Measurements from ENCODE around the gene CCND3. TPM values are rescaled to one million over a fixed set of nuclear protein-coding genes. Genes with fewer than 3 reads are reported as not detected.

CCND3 gene
- total RNA-seq, 4 donors from 2014 or later, result 49.2 to 267 (median 60.1) TPM

- H3K27me3 ChIP-seq, result no peaks in the 10 kb centered on the region
- peak in 1 of 3 donors; percentile 33 for DNase-seq
These were observed 32.7 kb upstream of the CCND3 start for GRCh38 chr6:41974281-41974825.

GRCh38 chr6:41972826-41973225 is 31.2 kb upstream of the CCND3 start:
- Histone ChIP-seq H3K27ac (no peak overlapping the region), H3K9me3 (no peaks in the 10 kb centered on the region), H3K4me3 (no peak overlapping the region), H3K4me1 (peaks cover 0 to 8% (median 3%) of the 10 kb centered on the region in 4 donors), H3K27me3 (no peaks in the 10 kb centered on the region), H3K36me3 (no peaks in the 10 kb centered on the region)
- DNase-seq, result peak in 1 of 3 donors; percentile 18
- TF ChIP-seq, protein P1, sequence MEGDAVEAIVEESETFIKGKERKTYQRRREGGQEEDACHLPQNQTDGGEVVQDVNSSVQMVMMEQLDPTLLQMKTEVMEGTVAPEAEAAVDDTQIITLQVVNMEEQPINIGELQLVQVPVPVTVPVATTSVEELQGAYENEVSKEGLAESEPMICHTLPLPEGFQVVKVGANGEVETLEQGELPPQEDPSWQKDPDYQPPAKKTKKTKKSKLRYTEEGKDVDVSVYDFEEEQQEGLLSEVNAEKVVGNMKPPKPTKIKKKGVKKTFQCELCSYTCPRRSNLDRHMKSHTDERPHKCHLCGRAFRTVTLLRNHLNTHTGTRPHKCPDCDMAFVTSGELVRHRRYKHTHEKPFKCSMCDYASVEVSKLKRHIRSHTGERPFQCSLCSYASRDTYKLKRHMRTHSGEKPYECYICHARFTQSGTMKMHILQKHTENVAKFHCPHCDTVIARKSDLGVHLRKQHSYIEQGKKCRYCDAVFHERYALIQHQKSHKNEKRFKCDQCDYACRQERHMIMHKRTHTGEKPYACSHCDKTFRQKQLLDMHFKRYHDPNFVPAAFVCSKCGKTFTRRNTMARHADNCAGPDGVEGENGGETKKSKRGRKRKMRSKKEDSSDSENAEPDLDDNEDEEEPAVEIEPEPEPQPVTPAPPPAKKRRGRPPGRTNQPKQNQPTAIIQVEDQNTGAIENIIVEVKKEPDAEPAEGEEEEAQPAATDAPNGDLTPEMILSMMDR (IDR thresholded peaks at IDR 0.05), result no peak
- no peak for TF ChIP-seq POLR2A (IDR thresholded peaks at IDR 0.05)

More at GRCh38 chr6:41974281-41974825, 32.7 kb upstream of the CCND3 start:
- Histone ChIP-seq H3K27ac (no peak overlapping the region), H3K36me3 (no peaks in the 10 kb centered on the region), H3K4me1 (peaks cover 0 to 8% (median 3%) of the 10 kb centered on the region in 4 donors), H3K4me3 (no peak overlapping the region), H3K9me3 (no peaks in the 10 kb centered on the region)
- TF ChIP-seq, protein P1 (IDR thresholded peaks at IDR 0.05), result no peak
- TF ChIP-seq POLR2A (IDR thresholded peaks at IDR 0.05), result no peak

DNA sequence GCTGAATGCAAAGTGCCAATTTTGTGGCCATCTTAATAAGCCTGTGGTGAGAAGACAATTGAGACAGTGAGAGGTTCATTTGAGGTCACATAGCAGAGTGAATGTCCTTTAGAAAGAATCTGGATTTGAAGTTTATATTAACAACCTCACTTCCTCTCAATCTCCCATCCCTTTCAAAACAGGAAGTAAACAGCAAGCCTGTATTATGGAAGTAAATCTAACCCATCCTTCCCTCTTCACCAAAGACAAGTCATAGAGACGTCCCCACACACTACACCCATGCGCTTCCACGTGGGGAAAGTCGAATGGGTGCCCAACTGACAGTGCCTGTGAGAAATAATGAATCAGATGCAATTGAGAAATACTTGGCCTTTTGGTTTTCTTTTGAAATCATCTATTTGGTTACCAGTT is 28.8 kb upstream of the CCND3 start:
- peaks cover 0 to 8% (median 3%) of the 10 kb centered on the region in 4 donors for H3K4me1 ChIP-seq
- no peaks in the 10 kb centered on the region for H3K27me3 ChIP-seq
- TF ChIP-seq, protein P1 (IDR thresholded peaks at IDR 0.05), result no peak
- TF ChIP-seq POLR2A (IDR thresholded peaks at IDR 0.05), result no peak
- H3K4me3 ChIP-seq, result no peak overlapping the region
- no peaks in the 10 kb centered on the region for H3K9me3 ChIP-seq
- DNase-seq, result peak in 1 of 3 donors; percentile 51
- H3K27ac ChIP-seq, result no peak overlapping the region
- no peaks in the 10 kb centered on the region for H3K36me3 ChIP-seq

GRCh38 chr6:41967312-41968287 is 26.0 kb upstream of the CCND3 start:
- no peak for TF ChIP-seq POLR2A (IDR thresholded peaks at IDR 0.05)
- TF ChIP-seq, protein P1 (IDR thresholded peaks at IDR 0.05), result no peak
- H3K36me3 ChIP-seq, result no peaks in the 10 kb centered on the region
- no peaks in the 10 kb centered on the region for H3K27me3 ChIP-seq
- no peak overlapping the region for H3K27ac ChIP-seq
- H3K9me3 ChIP-seq, result no peaks in the 10 kb centered on the region
- no peak overlapping the region for H3K4me3 ChIP-seq
- DNase-seq, result peak in 1 of 3 donors; percentile 40
- peaks cover 0 to 3% (median 1%) of the 10 kb centered on the region in 4 donors for H3K4me1 ChIP-seq

DNA sequence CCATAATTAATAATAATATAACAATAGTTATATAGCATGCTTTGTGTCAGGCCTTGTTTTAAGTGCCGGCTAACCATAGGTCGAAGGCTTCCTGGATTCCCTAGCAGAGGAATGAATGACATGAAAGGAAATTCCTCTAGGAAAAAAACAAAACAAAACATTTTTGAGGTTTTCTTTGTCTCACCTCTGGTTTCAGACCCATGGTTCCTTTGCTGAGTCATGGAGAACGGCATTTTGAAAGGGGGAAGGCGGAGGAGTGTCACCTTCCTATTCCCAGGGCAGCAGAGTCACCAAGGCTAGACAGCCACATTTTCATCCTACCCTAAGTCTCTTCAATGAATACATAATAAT is 25.3 kb upstream of the CCND3 start:
- Histone ChIP-seq H3K4me3 (no peak overlapping the region), H3K27me3 (no peaks in the 10 kb centered on the region), H3K9me3 (no peaks in the 10 kb centered on the region), H3K27ac (no peak overlapping the region), H3K36me3 (no peaks in the 10 kb centered on the region), H3K4me1 (peaks cover 0 to 3% (median 1%) of the 10 kb centered on the region in 4 donors)
- no peak for TF ChIP-seq POLR2A (IDR thresholded peaks at IDR 0.05)
- TF ChIP-seq, protein P1 (IDR thresholded peaks at IDR 0.05), result no peak
- no peak for DNase-seq
